Measurements from ENCODE around the gene ACTL7B.

- no peak for TF ChIP-seq CTCF (IDR thresholded peaks at IDR 0.05)
- TF ChIP-seq POLR2AphosphoS5 (IDR thresholded peaks at IDR 0.05) = no peak
- TF ChIP-seq EP300 (IDR thresholded peaks at IDR 0.05) = no peak
Observed at GRCh38 chr9:108836319-108836718, 19.5 kb downstream of the ACTL7B start.

Measured in suprapubic skin (tissue), 4 donors.